H1 (cell line): ENCODE data around the gene EXOC5. TPM values are rescaled to one million over a fixed set of nuclear protein-coding genes. Genes with fewer than 3 reads are reported as not detected.

Source experiments
- CTCF ChIA-PET: fragments of 300-600 bp; sonication (Branson Sonifier 250); formaldehyde crosslinking; loops from one replicate; lab custom pipeline; 2021; ENCODE audit not compliant: partially characterized antibody; lab: Charles Lee
- POLR2A ChIA-PET: fragments of 300-600 bp; sonication (Branson Sonifier 250); formaldehyde crosslinking; loops from one replicate; lab custom pipeline; 2021; ENCODE audit warnings: inconsistent platforms; ENCODE audit not compliant: partially characterized antibody; lab: Charles Lee
- DNase-seq, 2 experiments: peaks; one replicate each; pipeline versions ENCODE4 v3.0.0 to v3.0.0-alpha.2; 2010 to 2022; ENCODE audit warnings: low spot score in 2 of 2, low read depth in 1 of 2, mixed read lengths in 1 of 2
- FAIRE-seq: peaks from 2 replicates; lab custom pipeline; 2011; peaks lifted over from hg19 to GRCh38; lab: Jason Lieb, UNC
- H2AFZ ChIP-seq: 2 replicates; pipeline ENCODE4 v1.8.1; 2012; ENCODE audit warnings: low read length, inconsistent platforms
- H2AK5ac ChIP-seq: 2 replicates; pipeline ENCODE4 v1.6.1; 2013; ENCODE audit warnings: low read depth, low read length
- H2BK120ac ChIP-seq: replicated peaks from 2 replicates; pipeline ENCODE3; 2013; ENCODE audit warnings: low read depth, low read length, inconsistent platforms
- H2BK12ac ChIP-seq: 2 replicates; pipeline ENCODE4 v1.6.1; 2013; ENCODE audit warnings: low read depth, low read length
- H2BK15ac ChIP-seq: 2 replicates; pipeline ENCODE4 v1.6.1; 2013; ENCODE audit warnings: low read length
- H2BK20ac ChIP-seq: 2 replicates; pipeline ENCODE4 v1.6.1; 2013; ENCODE audit warnings: low read length
- H2BK5ac ChIP-seq: 2 replicates; pipeline ENCODE4 v1.6.1; 2013; ENCODE audit warnings: low read depth, low read length
- H3K14ac ChIP-seq: 2 replicates; pipeline ENCODE4 v1.6.1; 2013; ENCODE audit warnings: inconsistent platforms; ENCODE audit not compliant: insufficient read length
- H3K18ac ChIP-seq: 2 replicates; pipeline ENCODE4 v1.6.1; 2013; ENCODE audit warnings: low read length; ENCODE audit errors: extremely low read depth
- H3K23ac ChIP-seq: 2 replicates; pipeline ENCODE4 v1.6.1; 2013; ENCODE audit warnings: inconsistent platforms; ENCODE audit not compliant: insufficient read length
- H3K23me2 ChIP-seq: 2 replicates; pipeline ENCODE4 v1.6.1; 2013; ENCODE audit warnings: low read depth, low read length
- H3K27ac ChIP-seq: 2 replicates; pipeline ENCODE4 v1.6.1; 2011; ENCODE audit warnings: low read depth, low read length, inconsistent platforms
- H3K27me3 ChIP-seq, 4 experiments: replicated peaks in 1 of 4; 1 replicate in 1 of 4; 2 replicates in 3 of 4; pipeline versions ENCODE4 v1.6.1 to v1.8.1; 2011 to 2013; ENCODE audit warnings: low read length in 3 of 4, mild to moderate bottlenecking in 3 of 4, inconsistent platforms in 2 of 4, mixed read lengths in 2 of 4, moderate library complexity in 1 of 4; ENCODE audit not compliant: control insufficient read depth in 3 of 4, insufficient read depth in 3 of 4; ENCODE audit errors: extremely low read depth in 1 of 4
- H3K36me3 ChIP-seq, 4 experiments: 2 replicates each; pipeline versions ENCODE4 v1.6.1 to v1.8.1; 2011 to 2013; ENCODE audit warnings: mild to moderate bottlenecking in 4 of 4, low read length in 3 of 4, moderate library complexity in 2 of 4, control low read depth in 1 of 4, inconsistent platforms in 1 of 4; ENCODE audit not compliant: insufficient read depth in 4 of 4, control insufficient read depth in 2 of 4
- H3K4ac ChIP-seq: replicated peaks from 2 replicates; pipeline ENCODE3; 2013; ENCODE audit warnings: low read length, low read depth, mixed read lengths, inconsistent platforms; ENCODE audit not compliant: insufficient read length
- H3K4me1 ChIP-seq, 4 experiments: replicated peaks in 1 of 4; 1 replicate in 1 of 4; 2 replicates in 3 of 4; pipeline versions ENCODE4 v1.6.1 to v1.8.1; 2011 to 2013; ENCODE audit warnings: low read length in 3 of 4, inconsistent platforms in 2 of 4, mixed read lengths in 1 of 4; ENCODE audit not compliant: insufficient read depth in 4 of 4, control insufficient read depth in 3 of 4
- H3K4me2 ChIP-seq, 2 experiments: 2 replicates each; pipeline versions ENCODE4 v1.6.1 to v1.8.1; 2011 to 2013; ENCODE audit warnings: low read depth in 2 of 2, low read length in 2 of 2, control low read depth in 1 of 2, inconsistent platforms in 1 of 2, mild to moderate bottlenecking in 1 of 2; ENCODE audit not compliant: insufficient read depth in 1 of 2
- H3K4me3 ChIP-seq, 4 experiments: fragments of 200-600, 300-600 bp in 1 of 4; sonication (generic), shearing (Covaris generic), sonication (Bioruptor Twin) in 1 of 4; 2 replicates each; pipeline versions ENCODE4 v1.5.1 to v1.8.1; 2011 to 2016; ENCODE audit warnings: low read length in 4 of 4, low read depth in 3 of 4, control low read depth in 2 of 4, inconsistent platforms in 2 of 4, mild to moderate bottlenecking in 2 of 4, mixed read lengths in 1 of 4, moderate library complexity in 1 of 4; ENCODE audit not compliant: insufficient read depth in 2 of 4; ENCODE audit errors: extremely low read depth in 1 of 4
- H3K56ac ChIP-seq: replicated peaks from 2 replicates; pipeline ENCODE3; 2013; ENCODE audit warnings: low read depth, mild to moderate bottlenecking, mixed read lengths, low read length, inconsistent platforms; ENCODE audit not compliant: insufficient read length
- H3K79me1 ChIP-seq: 2 replicates; pipeline ENCODE4 v1.6.1; 2013; ENCODE audit warnings: low read depth, low read length, control low read depth
- H3K79me2 ChIP-seq, 2 experiments: 2 replicates each; pipeline versions ENCODE4 v1.6.1 to v1.8.1; 2012 to 2013; ENCODE audit warnings: low read length in 2 of 2, mild to moderate bottlenecking in 2 of 2, inconsistent platforms in 1 of 2; ENCODE audit not compliant: insufficient read depth in 2 of 2, control insufficient read depth in 1 of 2
- H3K9ac ChIP-seq, 4 experiments: replicated peaks in 1 of 4; 1 replicate in 1 of 4; 2 replicates in 3 of 4; pipeline versions ENCODE4 v1.6.1 to v1.8.1; 2011 to 2013; ENCODE audit warnings: low read depth in 3 of 4, low read length in 3 of 4, control low read depth in 2 of 4, mild to moderate bottlenecking in 2 of 4, moderate library complexity in 2 of 4, inconsistent platforms in 1 of 4; ENCODE audit errors: extremely low read depth in 1 of 4
- H3K9me3 ChIP-seq, 2 experiments: 2 replicates each; pipeline versions ENCODE4 v1.6.1 to v1.8.1; 2012 to 2013; ENCODE audit warnings: mild to moderate bottlenecking in 2 of 2, moderate library complexity in 2 of 2, control low read depth in 1 of 2, inconsistent platforms in 1 of 2, low read depth in 1 of 2, low read length in 1 of 2, mixed read lengths in 1 of 2; ENCODE audit not compliant: insufficient read depth in 2 of 2
- H4K20me1 ChIP-seq, 2 experiments: replicated peaks in 1 of 2; 2 replicates each; pipeline versions ENCODE3 to v1.8.1; 2011 to 2013; ENCODE audit warnings: inconsistent platforms in 2 of 2, low read length in 2 of 2, mild to moderate bottlenecking in 1 of 2; ENCODE audit not compliant: insufficient read depth in 2 of 2, control insufficient read depth in 1 of 2
- H4K5ac ChIP-seq: 2 replicates; pipeline ENCODE4 v1.6.1; 2013; ENCODE audit warnings: low read length, low read depth, mixed read lengths, inconsistent platforms; ENCODE audit not compliant: insufficient read length
- H4K8ac ChIP-seq: 2 replicates; pipeline ENCODE4 v1.8.0; 2013; ENCODE audit warnings: mild to moderate bottlenecking, moderate library complexity, low read length, inconsistent platforms; ENCODE audit not compliant: insufficient read depth; ENCODE audit errors: extremely low read depth
- H4K91ac ChIP-seq: replicated peaks from 2 replicates; pipeline ENCODE3; 2013; ENCODE audit warnings: low read length, mixed read lengths, inconsistent platforms; ENCODE audit not compliant: insufficient read length
- BACH1 ChIP-seq: IDR thresholded peaks from 2 replicates; pipeline ENCODE4 v1.6.1; 2012; ENCODE audit warnings: low read length, improper control_type of control experiment
- BRCA1 ChIP-seq: IDR thresholded peaks from 2 replicates; pipeline ENCODE4 v1.6.1; 2012; ENCODE audit warnings: low read depth, low read length, improper control_type of control experiment
- CBX5 ChIP-seq: fragments of 300-800, 300-1000 bp; sonication (generic); IDR thresholded peaks from 2 replicates; pipeline ENCODE4 v1.7.1; 2016; ENCODE audit warnings: antibody characterized with exemption, low read length, low read depth
- CBX8 ChIP-seq: fragments of 300-800, 300-1000 bp; sonication (generic); IDR thresholded peaks from 2 replicates; pipeline ENCODE4 v1.7.1; 2016; ENCODE audit warnings: low read depth, low read length, borderline replicate concordance
- EGR1 ChIP-seq: IDR thresholded peaks from 2 replicates; pipeline ENCODE4 v1.6.1; 2011; ENCODE audit warnings: low read depth, low read length, borderline replicate concordance
- MAFK ChIP-seq: IDR thresholded peaks from 2 replicates; pipeline ENCODE4 v1.6.1; 2012; ENCODE audit warnings: low read depth, mild to moderate bottlenecking, improper control_type of control experiment, low read length
- NRF1 ChIP-seq: IDR thresholded peaks from 2 replicates; pipeline ENCODE4 v1.6.1; 2011; ENCODE audit warnings: mild to moderate bottlenecking, low read depth, low read length, improper control_type of control experiment
- RXRA ChIP-seq: IDR thresholded peaks from 2 replicates; pipeline ENCODE4 v1.6.1; 2011; ENCODE audit warnings: low read depth, mild to moderate bottlenecking, low read length, moderate library complexity; ENCODE audit not compliant: insufficient read depth
- SP1 ChIP-seq: IDR thresholded peaks from 2 replicates; pipeline ENCODE4 v1.6.1; 2011; ENCODE audit warnings: low read depth, low read length
- TAF1 ChIP-seq: IDR thresholded peaks from 2 replicates; pipeline ENCODE4 v1.6.1; 2011; ENCODE audit warnings: mild to moderate bottlenecking, low read depth, low read length
- TCF12 ChIP-seq: IDR thresholded peaks from 2 replicates; pipeline ENCODE4 v1.6.1; 2011; ENCODE audit warnings: low read depth, mild to moderate bottlenecking, low read length
- WGBS, 2 experiments: shearing (Covaris generic) in 1 of 2; methylation state at CpG; one replicate each; pipeline versions ENCODE4 v1.1.6 to v1.1.7; 2013 to 2015; ENCODE audit warnings: low lambda C conversion rate in 2 of 2, mixed read lengths in 2 of 2, inconsistent platforms in 1 of 2, low coverage in 1 of 2, missing lambda C conversion rate in 1 of 2; ENCODE audit not compliant: insufficient replicate concordance in 2 of 2, insufficient coverage in 1 of 2, insufficient read length in 1 of 2; ENCODE audit errors: extremely low coverage in 1 of 2, missing lambda C conversion rate in 1 of 2; 5-methylcytosine and 5-hydroxymethylcytosine counted together
- polyA plus RNA-seq, 7 experiments: library from polyadenylated mRNA; depleted of rRNA in 3 of 7; stranded (reverse) in 5 of 7; unstranded in 2 of 7; fragments of >200 nt in 5 of 7; fragments of 200-250 nt in 2 of 7; gene quantifications; 1 replicate in 5 of 7; 2 replicates in 1 of 7; 4 replicates in 1 of 7; pipeline versions ENCODE4 v1.2.1 to v1.2.3, GENCODE V29; 2011 to 2013; ENCODE audit warnings: missing spikeins in 2 of 7, mixed read lengths in 2 of 7
- total RNA-seq: library from RNA; stranded (reverse); fragmentation: NEBNext Ultra II Directional; extraction: Animal tissue kit (Norgen Biotek cat#: 25700); gene quantifications from 2 replicates; pipeline ENCODE4 v1.2.1, GENCODE V29; 2021
- TF ChIP-seq, protein P1 (sequence below): IDR thresholded peaks from 2 replicates; pipeline ENCODE4 v1.6.1; 2011; ENCODE audit warnings: low read length, improper control_type of control experiment
- TF ChIP-seq, protein P2 (sequence below): IDR thresholded peaks from 2 replicates; pipeline ENCODE4 v1.6.1; 2011; ENCODE audit warnings: low read depth, mild to moderate bottlenecking, low read length; ENCODE audit not compliant: insufficient read depth

EXOC5 gene
- total and polyA plus RNA-seq, 2 of the 8 experiments (the other 6 are each of a cell fraction or from before 2014, with no cell fraction given) = 23.0 to 86.7 TPM

DNA sequence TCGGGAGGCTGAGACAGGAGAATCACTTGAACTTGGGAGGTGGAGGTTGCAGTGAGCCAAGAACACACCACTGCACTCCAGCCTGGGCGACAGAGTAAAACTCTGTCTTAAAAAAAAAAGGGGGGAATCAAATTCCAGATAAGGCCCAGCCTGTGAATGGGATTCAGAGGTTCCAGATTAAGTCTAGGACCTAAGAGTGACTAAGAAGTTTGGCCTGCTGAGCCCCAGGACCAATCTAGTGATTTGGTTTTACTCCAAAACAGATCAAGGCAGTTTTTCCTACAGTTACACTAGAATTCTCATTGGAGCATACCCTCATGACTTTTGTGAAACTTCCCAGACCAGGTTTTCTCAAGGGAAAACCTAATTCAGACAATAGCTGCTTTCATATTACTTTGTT lies 22.8 kb downstream of the EXOC5 start:
- FAIRE-seq (no peak), DNase-seq (no peak)
- ChIA-PET CTCF (interaction anchor here (0.6 kb wide), 2 partner anchors 50 to 55 kb away, joined by 3 to 4 read pairs; no protein-coding TSS in a partner anchor), POLR2A (interaction anchor here (0.6 to 1.6 kb wide), 3 partner anchors 10 to 439 kb away, joined by 3 to 4 read pairs (median 4); no protein-coding TSS in a partner anchor)
- Histone ChIP-seq H3K79me1 (no peaks in the 10 kb centered on the region; the same call in none of the 2 replicates), H3K27me3 (no peaks in the 10 kb centered on the region), H3K23ac (no peak overlapping the region), H3K23me2 (no peaks in the 10 kb centered on the region), H2BK20ac (no peak overlapping the region), H3K4ac (no peak overlapping the region), H2BK12ac (no peak overlapping the region), H3K4me3 (no peak overlapping the region), H3K4me2 (no peak overlapping the region), H2BK15ac (no peak overlapping the region), H3K14ac (no peak overlapping the region), H3K4me1 (no peaks in the 10 kb centered on the region), H3K27ac (no peak overlapping the region), H2AFZ (no peak overlapping the region), H4K20me1 (peaks cover 3 to 6% of the 10 kb centered on the region in 2 experiments), H2AK5ac (no peak overlapping the region), H3K9me3 (no peaks in the 10 kb centered on the region), H2BK5ac (no peak overlapping the region), H2BK120ac (no peak overlapping the region), H4K5ac (no peak overlapping the region), H3K79me2 (peaks cover 0 to 27% of the 10 kb centered on the region in 2 experiments; a peak in 2 of 4 replicates), H4K91ac (no peak overlapping the region), H3K56ac (no peak overlapping the region), H3K36me3 (peaks cover 0 to 13% (median 1%) of the 10 kb centered on the region in 4 experiments; a peak in 2 of 8 replicates), H3K9ac (no peak overlapping the region), H3K18ac (no peak overlapping the region), H4K8ac (no peak overlapping the region)
- WGBS, 2 experiments = 89% methylated on average over 2 of the region's 2 CpGs; no CpG with 5 or more reads in 1 of the 2 experiments
- TF ChIP-seq, protein P1, sequence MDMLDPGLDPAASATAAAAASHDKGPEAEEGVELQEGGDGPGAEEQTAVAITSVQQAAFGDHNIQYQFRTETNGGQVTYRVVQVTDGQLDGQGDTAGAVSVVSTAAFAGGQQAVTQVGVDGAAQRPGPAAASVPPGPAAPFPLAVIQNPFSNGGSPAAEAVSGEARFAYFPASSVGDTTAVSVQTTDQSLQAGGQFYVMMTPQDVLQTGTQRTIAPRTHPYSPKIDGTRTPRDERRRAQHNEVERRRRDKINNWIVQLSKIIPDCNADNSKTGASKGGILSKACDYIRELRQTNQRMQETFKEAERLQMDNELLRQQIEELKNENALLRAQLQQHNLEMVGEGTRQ = no peak
- TF ChIP-seq TCF12 = no peak
- no peak for TF ChIP-seq MAFK
- TF ChIP-seq RXRA = no peak
- TF ChIP-seq NRF1 = no peak
- TF ChIP-seq BACH1 = no peak
- no peak for TF ChIP-seq SP1
- TF ChIP-seq BRCA1 = no peak
- TF ChIP-seq, protein P2, sequence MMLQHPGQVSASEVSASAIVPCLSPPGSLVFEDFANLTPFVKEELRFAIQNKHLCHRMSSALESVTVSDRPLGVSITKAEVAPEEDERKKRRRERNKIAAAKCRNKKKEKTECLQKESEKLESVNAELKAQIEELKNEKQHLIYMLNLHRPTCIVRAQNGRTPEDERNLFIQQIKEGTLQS = no peak
- no peak for TF ChIP-seq CBX8
- no peak for TF ChIP-seq TAF1
- no peak for TF ChIP-seq EGR1
- no peak for TF ChIP-seq CBX5
